HEK293 (cell line): Measurements from ENCODE around the gene PRLHR.
A peak's percentile ranks its signal among the peaks of the same experiment; 100 is the strongest.

ENCODE experiments used
- BCL6B ChIP-seq: fragments of 450-650 bp; formaldehyde crosslinking; IDR thresholded peaks from 2 replicates; pipeline ENCODE4 v1.5.1; 2017; ENCODE audit warnings: missing biosample characterization, missing genetic modification characterization
- CTCF ChIP-seq: fragments of 450-650 bp; formaldehyde crosslinking; IDR thresholded peaks from 2 replicates; pipeline ENCODE4 v1.5.1; 2016; ENCODE audit warnings: missing biosample characterization, missing genetic modification characterization
- KLF1 ChIP-seq: fragments of 450-650 bp; formaldehyde crosslinking; IDR thresholded peaks from 2 replicates; pipeline ENCODE4 v1.5.1; 2016; ENCODE audit warnings: missing biosample characterization, missing genetic modification characterization
- KLF16 ChIP-seq: fragments of 450-650 bp; formaldehyde crosslinking; IDR thresholded peaks from 2 replicates; pipeline ENCODE4 v1.5.1; 2017; ENCODE audit warnings: missing biosample characterization, missing genetic modification characterization
- OVOL3 ChIP-seq: fragments of 450-650 bp; formaldehyde crosslinking; IDR thresholded peaks from 2 replicates; pipeline ENCODE4 v1.5.1; 2016; ENCODE audit warnings: missing biosample characterization, missing genetic modification characterization
- PBX3 ChIP-seq: sonication (generic); formaldehyde crosslinking; IDR thresholded peaks from 2 replicates; pipeline ENCODE4 v1.8.1; 2022; ENCODE audit warnings: mild to moderate bottlenecking, moderate library complexity, missing genetic modification reagents
- REST ChIP-seq: fragments of 450-650 bp; formaldehyde crosslinking; IDR thresholded peaks from 2 replicates; pipeline ENCODE4 v1.5.1; 2016; ENCODE audit warnings: missing biosample characterization, missing genetic modification characterization
- SP2 ChIP-seq: fragments of 450-650 bp; formaldehyde crosslinking; IDR thresholded peaks from 2 replicates; pipeline ENCODE4 v1.5.1; 2016; ENCODE audit warnings: missing biosample characterization, missing genetic modification characterization
- TCF7L2 ChIP-seq: IDR thresholded peaks from 2 replicates; pipeline ENCODE4 v1.6.1; 2011; ENCODE audit warnings: low read depth, mild to moderate bottlenecking, inconsistent platforms, low read length, moderate library complexity, borderline replicate concordance
- ZBTB17 ChIP-seq: fragments of 450-650 bp; formaldehyde crosslinking; IDR thresholded peaks from 2 replicates; pipeline ENCODE4 v1.5.1; 2016; ENCODE audit warnings: missing biosample characterization, missing genetic modification characterization
- ZNF221 ChIP-seq: fragments of 450-650 bp; formaldehyde crosslinking; IDR thresholded peaks from 2 replicates; pipeline ENCODE4 v1.5.1; 2017; ENCODE audit warnings: missing biosample characterization, missing genetic modification characterization, borderline replicate concordance
- ZNF24 ChIP-seq: fragments of 450-650 bp; formaldehyde crosslinking; IDR thresholded peaks from 2 replicates; pipeline ENCODE4 v1.5.1; 2016; ENCODE audit warnings: missing biosample characterization, missing genetic modification characterization
- ZNF785 ChIP-seq: fragments of 450-650 bp; formaldehyde crosslinking; IDR thresholded peaks from 2 replicates; pipeline ENCODE4 v1.5.1; 2016; ENCODE audit warnings: missing biosample characterization, missing genetic modification characterization

DNA sequence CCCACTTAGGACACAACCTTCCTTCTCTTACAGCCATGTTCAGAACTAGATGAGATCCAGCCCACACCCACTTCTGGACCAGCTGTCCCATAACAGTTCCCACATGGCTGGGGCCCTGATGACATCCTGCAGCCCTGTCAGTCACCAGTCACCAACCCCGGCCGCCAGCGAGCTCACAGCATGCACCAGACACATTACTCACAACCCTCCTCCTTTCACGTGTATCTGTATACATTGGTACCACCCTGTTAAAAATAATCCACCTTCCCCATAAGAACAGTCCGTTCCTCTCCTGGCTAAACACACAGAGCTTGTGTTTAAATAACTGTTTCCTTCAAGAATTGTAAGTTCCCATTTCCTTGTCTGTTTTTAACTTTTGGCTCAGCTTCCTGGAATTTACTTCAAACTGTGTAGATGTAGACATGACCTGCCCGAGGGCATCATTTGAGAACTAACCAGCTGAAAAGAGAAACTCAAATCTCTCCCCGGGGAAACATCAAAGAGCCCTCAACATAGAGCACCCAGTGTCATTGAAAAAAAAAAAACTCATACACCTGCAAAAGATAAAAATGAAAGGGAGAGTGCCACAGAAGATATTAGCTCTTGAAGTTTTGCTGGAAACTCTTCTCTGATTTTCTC lies 26.0 kb upstream of the PRLHR start:
- no peak for TF ChIP-seq CTCF (tag by site-specific recombination)
- TF ChIP-seq KLF1 (tag by site-specific recombination), result no peak
- no peak for TF ChIP-seq ZNF785
- no peak for TF ChIP-seq SP2 (tag by site-specific recombination)
- TF ChIP-seq KLF16, result no peak
- TF ChIP-seq ZNF24, result no peak
- TF ChIP-seq ZBTB17, result no peak
- TF ChIP-seq OVOL3 (tag by site-specific recombination), result no peak
- no peak for TF ChIP-seq ZNF221 (tag by site-specific recombination)
- no peak for TF ChIP-seq REST (tag by site-specific recombination)
- no peak for TF ChIP-seq PBX3 (CRISPR knock-in tag)
- 0 out of 2 replicates have a peak, but pooled peaks have one; percentile 24 for TF ChIP-seq TCF7L2
- no peak for TF ChIP-seq BCL6B (tag by site-specific recombination)
